ENCODE data around the gene PTPDC1.
"Not testable (repeated sequence)": the region's sequence is repeated elsewhere in the genome, so short reads cannot be mapped to it uniquely, and the experiment has no call there.

PTPDC1 gene

GRCh38 chr9:94094219-94095145 is 10.2 kb downstream of the PTPDC1 start:
- not testable (repeated sequence) for DNase-seq

GRCh38 chr9:94096819-94097577 is 12.7 kb downstream of the PTPDC1 start:
- no peak for DNase-seq

- DNase-seq, result peak; percentile 85
Observed at GRCh38 chr9:94097788-94098414, 13.6 kb downstream of the PTPDC1 start.

GRCh38 chr9:94100152-94100879 is 16.1 kb downstream of the PTPDC1 start:
- no peak for DNase-seq

GRCh38 chr9:94101162-94101853 is 17.0 kb downstream of the PTPDC1 start:
- DNase-seq, result no peak

GRCh38 chr9:94108584-94108983 is 24.3 kb downstream of the PTPDC1 start:
- DNase-seq, result peak; percentile 12

- peak; percentile 65 for DNase-seq
Observed at GRCh38 chr9:94110821-94111252, 26.6 kb downstream of the PTPDC1 start.

GRCh38 chr9:94111446-94111845 is 27.2 kb downstream of the PTPDC1 start:
- DNase-seq, result no peak

GRCh38 chr9:94112716-94113465 is 28.6 kb downstream of the PTPDC1 start:
- DNase-seq, result no peak

GRCh38 chr9:94120088-94120487 is 35.8 kb downstream of the PTPDC1 start:
- DNase-seq, result not testable (repeated sequence)

- DNase-seq, result no peak
Observed at GRCh38 chr9:94120854-94121376, 36.7 kb downstream of the PTPDC1 start.

GRCh38 chr9:94126844-94127243 is 42.6 kb downstream of the PTPDC1 start:
- no peak for DNase-seq

- DNase-seq, result no peak
Observed at GRCh38 chr9:94127806-94128205, 43.5 kb downstream of the PTPDC1 start.

GRCh38 chr9:94128580-94128979 is 44.3 kb downstream of the PTPDC1 start:
- no peak for DNase-seq

- DNase-seq, result no peak
Observed at GRCh38 chr9:94134629-94135028, 50.4 kb downstream of the PTPDC1 start.

GRCh38 chr9:94135222-94135621 is 51.0 kb downstream of the PTPDC1 start:
- peak; percentile 79 for DNase-seq

GRCh38 chr9:94139672-94140417 is 55.6 kb downstream of the PTPDC1 start:
- peak; percentile 97 for DNase-seq

GRCh38 chr9:94140418-94140780 is 56.1 kb downstream of the PTPDC1 start:
- DNase-seq, result no peak

GRCh38 chr9:94140791-94141790 is 56.8 kb downstream of the PTPDC1 start:
- no peak for DNase-seq
